Measurements from ENCODE around the gene RABEPK. TPM values are rescaled to one million over a fixed set of nuclear protein-coding genes. Genes with fewer than 3 reads are reported as not detected.
A peak's percentile ranks its signal among the peaks of the same experiment; 100 is the strongest.
"Not testable (repeated sequence)": the region's sequence is repeated elsewhere in the genome, so short reads cannot be mapped to it uniquely, and the experiment has no call there.

RABEPK gene
- total RNA-seq, 1 donor from 2014 or later: 20.3 TPM

DNA sequence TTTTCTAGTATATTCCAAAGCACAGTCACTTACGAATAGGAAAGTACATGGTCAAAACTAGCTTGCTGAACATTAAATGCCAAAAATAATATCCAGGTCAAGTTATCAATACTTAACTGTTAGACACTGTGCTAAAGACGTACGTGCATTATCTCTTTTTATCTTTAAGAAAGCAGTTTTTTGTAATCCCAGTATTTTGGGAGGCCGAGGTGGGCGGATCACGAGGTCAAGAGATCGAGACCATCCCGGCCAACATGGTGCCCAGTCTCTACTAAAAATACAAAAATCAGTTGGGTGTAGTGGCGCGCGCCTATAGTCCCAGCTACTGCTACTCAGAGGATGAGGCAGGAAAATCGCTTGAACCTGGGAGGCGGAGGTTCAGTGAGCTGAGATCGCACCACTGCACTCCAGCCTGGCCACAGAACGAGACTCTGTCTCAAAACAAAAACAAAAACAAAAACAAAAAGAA lies 43.5 kb downstream of the RABEPK start:
- no peak for DNase-seq (ENCODE audit: low spot score)

GRCh38 chr9:125246261-125246667 lies 45.9 kb downstream of the RABEPK start:
- no peak for DNase-seq (ENCODE audit: low spot score)

- no peak for DNase-seq (ENCODE audit: low spot score)
Observed at GRCh38 chr9:125254231-125254630, 53.9 kb downstream of the RABEPK start.

DNA sequence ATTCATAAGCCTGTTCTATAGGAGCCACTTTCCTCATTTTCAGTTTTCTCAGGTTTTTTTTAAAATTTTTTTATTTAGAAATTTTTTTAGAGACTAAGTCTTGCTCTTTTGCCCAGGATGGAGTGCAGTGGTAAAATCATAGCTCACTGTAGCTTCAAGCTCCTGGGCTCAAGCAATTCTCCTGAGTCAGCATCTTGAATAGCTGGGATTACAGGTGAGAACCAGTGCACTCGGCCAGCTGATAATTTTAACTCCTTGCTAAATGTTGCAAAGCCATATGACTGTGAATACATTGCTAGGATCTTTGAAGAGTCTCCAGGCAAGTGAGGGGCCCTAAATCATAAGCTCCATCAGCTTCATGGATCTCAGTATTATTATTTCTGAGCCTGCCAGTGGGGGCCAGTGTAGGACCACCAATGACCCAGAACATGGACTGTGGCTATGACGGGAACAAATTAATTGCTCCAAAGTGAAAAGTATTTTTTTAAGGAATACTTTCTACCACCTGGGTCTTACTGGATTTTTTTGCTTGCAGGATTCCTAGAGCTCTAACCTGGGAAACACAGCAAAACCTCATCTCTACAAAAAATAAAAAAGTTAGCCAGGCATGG lies 55.5 kb downstream of the RABEPK start:
- DNase-seq (ENCODE audit: low spot score): no peak

- DNase-seq (ENCODE audit: low spot score): no peak
Observed at GRCh38 chr9:125258160-125258785, 57.9 kb downstream of the RABEPK start.

DNA sequence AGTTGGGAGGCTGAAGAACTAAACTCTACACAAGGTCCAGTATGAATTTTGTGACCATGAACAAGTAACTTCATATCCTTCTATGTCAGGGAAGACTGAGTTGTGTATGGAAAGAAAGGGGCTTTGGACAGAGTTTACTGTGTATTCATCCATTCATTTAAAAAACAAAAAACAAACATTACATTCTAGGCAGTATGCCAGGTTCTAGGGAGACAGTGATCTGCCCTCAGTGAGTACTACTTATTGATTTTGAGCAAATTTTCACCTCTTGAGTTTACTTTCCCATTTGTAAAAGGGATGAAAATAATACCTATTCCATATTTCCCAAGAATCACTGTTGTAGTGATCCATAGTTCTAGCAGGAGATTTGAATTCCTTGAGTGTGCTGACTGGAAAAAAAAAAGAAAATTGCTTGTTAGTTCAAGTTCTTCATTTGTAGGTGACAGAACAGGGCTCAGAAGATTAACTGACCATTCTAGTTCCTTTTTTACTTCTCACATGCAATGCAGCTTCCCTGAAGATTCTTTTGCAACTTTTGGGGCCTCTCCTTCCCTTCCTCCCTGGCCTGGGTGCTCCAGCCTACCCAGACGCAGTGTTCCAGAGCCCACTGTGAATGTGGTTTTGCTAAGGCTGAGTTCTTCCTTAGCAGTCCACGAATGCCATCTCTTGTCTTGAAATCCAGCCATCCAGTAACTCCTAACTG lies 58.6 kb downstream of the RABEPK start:
- no peak for DNase-seq (ENCODE audit: low spot score)

DNA sequence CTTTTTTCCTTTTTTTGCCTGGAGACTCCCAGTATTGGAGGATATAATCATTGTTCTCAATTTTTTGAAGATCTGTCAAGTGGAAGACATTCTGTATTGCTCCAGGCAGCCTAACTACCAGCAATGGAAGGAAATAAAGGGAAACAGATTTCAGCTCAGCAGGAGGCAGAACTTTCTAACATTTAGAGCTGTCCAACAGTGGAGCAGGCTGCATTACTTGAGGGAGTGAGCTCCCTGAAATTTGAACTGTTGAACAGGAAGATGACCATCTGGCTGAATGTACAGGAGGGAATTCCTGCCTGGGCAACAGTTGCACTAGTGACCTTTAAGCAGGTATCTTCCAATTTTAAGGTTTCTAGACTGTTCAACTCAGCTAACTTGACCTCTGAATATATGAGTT lies 60.2 kb downstream of the RABEPK start:
- DNase-seq (ENCODE audit: low spot score): no peak

DNA sequence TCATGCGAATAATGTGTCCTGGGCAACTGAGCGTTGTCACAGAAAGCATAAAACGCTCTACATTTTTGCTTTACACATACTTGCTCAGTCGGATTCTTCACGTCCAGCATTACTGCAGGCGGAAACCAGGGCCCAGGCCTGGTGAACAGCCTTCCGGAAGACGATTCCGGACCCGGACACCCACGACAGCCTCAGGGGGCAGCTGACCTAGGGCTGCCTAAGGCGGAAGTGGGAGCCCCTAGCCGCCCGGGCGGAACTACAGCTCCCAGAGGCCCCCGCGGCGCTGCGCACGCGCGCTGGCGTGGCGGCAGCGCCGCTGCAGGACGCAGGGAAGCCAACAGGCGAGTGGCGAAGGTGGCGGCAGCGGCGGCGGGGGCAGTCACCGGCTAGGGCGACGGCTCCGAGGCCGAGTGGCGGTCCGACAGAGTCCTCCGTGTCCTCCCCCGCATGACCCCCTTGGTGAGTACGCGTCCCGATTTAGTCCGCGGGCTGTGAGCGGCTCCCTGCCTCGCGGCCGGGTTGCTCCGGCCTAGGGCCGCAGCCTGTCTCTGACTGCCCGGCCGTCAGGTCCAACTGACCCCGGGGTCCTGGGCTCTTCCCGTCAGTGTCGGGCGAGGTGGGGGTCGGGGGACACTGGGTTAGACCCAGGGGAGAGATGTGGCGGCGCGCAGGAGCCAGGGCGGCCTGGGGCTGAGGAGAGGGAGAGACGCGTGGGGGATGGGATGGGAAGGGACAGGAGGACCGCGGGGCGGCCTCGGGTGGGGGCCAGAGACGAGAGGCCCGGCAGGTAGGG lies 61.4 kb downstream of the RABEPK start, which contains the start of gene GAPVD1:
Gene GAPVD1, plus strand, starts transcription at position 326 of the 793 bp plus-strand sequence. CDS start 37,096 bp downstream, outside the sequence.
- DNase-seq (ENCODE audit: low spot score): peak; percentile 85

GRCh38 chr9:125262294-125262991 lies 62.1 kb downstream of the RABEPK start:
- no peak for DNase-seq (ENCODE audit: low spot score)

- not testable (repeated sequence) for DNase-seq (ENCODE audit: low spot score)
Observed at GRCh38 chr9:125264068-125264467, 63.7 kb downstream of the RABEPK start.

- DNase-seq (ENCODE audit: low spot score): no peak
Observed at GRCh38 chr9:125268394-125269013, 68.2 kb downstream of the RABEPK start.

- no peak for DNase-seq (ENCODE audit: low spot score)
Observed at GRCh38 chr9:125269014-125269397, 68.7 kb downstream of the RABEPK start.

DNA sequence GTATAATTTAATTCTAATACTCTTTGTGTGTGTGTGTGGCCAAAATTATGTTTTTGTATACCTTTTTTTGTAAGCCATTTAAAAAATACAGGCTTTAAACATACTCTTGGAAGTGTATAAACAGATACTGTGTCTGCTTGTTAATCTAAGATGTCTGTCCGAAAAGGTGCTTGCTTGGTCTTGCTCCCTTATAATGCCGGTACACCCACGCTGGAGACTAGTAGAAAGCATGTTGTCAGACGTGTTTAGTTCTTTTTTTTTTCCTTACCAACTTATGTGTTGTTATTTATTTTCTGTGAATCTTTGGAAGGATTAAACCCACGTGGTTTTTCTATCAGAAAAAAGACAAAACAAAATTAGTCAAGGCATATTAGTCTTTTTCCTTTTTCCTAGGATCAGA lies 70.7 kb downstream of the RABEPK start:
- DNase-seq (ENCODE audit: low spot score): no peak

- DNase-seq (ENCODE audit: low spot score): no peak
Observed at GRCh38 chr9:125272697-125273096, 72.4 kb downstream of the RABEPK start.

DNA sequence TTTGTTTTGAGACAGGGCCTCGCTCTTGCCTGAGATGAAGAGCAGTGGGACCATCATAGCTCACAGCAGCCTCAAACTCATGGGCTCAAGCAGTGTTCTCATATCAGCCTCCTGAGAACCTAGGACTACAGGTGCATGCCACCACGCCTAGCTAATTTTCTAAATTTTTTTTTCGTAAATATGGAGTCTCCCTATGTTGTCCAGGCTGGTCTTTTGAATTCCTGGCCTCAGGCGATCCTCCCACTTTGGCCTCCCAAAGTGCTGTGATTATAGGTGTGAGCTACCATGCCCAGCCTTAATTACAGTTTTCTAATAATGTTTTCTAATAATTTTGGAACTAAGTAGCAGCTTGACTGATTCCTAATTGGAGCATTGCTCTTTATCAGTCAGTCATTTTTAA lies 76.4 kb downstream of the RABEPK start:
- no peak for DNase-seq (ENCODE audit: low spot score)

- no peak for DNase-seq (ENCODE audit: low spot score)
Observed at GRCh38 chr9:125277411-125277810, 77.1 kb downstream of the RABEPK start.

GRCh38 chr9:125280945-125281344 lies 80.6 kb downstream of the RABEPK start:
- no peak for DNase-seq (ENCODE audit: low spot score)

Measured in ureter (tissue), 1 donor.